Measurements from ENCODE around the gene NISCH.

NISCH gene

GRCh38 chr3:52450489-52451236 is 4.7 kb upstream of the NISCH start:
- no peak for DNase-seq

- no peak for DNase-seq
Observed at GRCh38 chr3:52451237-52452083, 3.9 kb upstream of the NISCH start.

- DNase-seq, result no peak
Observed at GRCh38 chr3:52452126-52452525, 3.3 kb upstream of the NISCH start.

GRCh38 chr3:52452570-52453221 is 2.7 kb upstream of the NISCH start:
- no peak for DNase-seq

- DNase-seq, result no peak
Observed at GRCh38 chr3:52453496-52454249, 1.7 kb upstream of the NISCH start, which contains the start of gene TNNC1. TNNC1 (minus strand) TSS chr3:52454041; CDS start chr3:52454015, 26 bp downstream.

GRCh38 chr3:52454250-52454937 is 1.0 kb upstream of the NISCH start:
- DNase-seq, result no peak

GRCh38 chr3:52454938-52455282 is 494 bp upstream of the NISCH start:
- no peak for DNase-seq

GRCh38 chr3:52456169-52456799 is 880 bp downstream of the NISCH start:
- DNase-seq, result no peak

GRCh38 chr3:52456800-52457183 is 1.4 kb downstream of the NISCH start:
- no peak for DNase-seq

GRCh38 chr3:52458031-52458760 is 2.8 kb downstream of the NISCH start:
- no peak for DNase-seq

GRCh38 chr3:52458770-52459545 is 3.6 kb downstream of the NISCH start:
- no peak for DNase-seq

GRCh38 chr3:52461874-52462273 is 6.5 kb downstream of the NISCH start:
- no peak for DNase-seq

GRCh38 chr3:52463416-52463815 is 8.0 kb downstream of the NISCH start:
- DNase-seq, result no peak

GRCh38 chr3:52468336-52468735 is 12.9 kb downstream of the NISCH start:
- no peak for DNase-seq

- DNase-seq, result no peak
Observed at GRCh38 chr3:52469001-52469400, 13.6 kb downstream of the NISCH start.

- DNase-seq, result no peak
Observed at GRCh38 chr3:52470920-52471319, 15.5 kb downstream of the NISCH start.

- no peak for DNase-seq
Observed at GRCh38 chr3:52471371-52472238, 16.2 kb downstream of the NISCH start.

- no peak for DNase-seq
Observed at GRCh38 chr3:52472239-52473000, 17.0 kb downstream of the NISCH start.
